Calu3 (cell line): ENCODE data around the gene TMF1. TPM values are rescaled to one million over a fixed set of nuclear protein-coding genes. Genes with fewer than 3 reads are reported as not detected.

Source experiments
- BruUV-seq: library from RNA; stranded (reverse); fragments of 400-500 nt; replicated peaks from 2 replicates; lab custom pipeline; 2021; lab: Mats Ljungman, UMichigan
- CTCF ChIA-PET: fragments of 300-600 bp; sonication (Branson Sonifier 250); formaldehyde crosslinking; loops from one replicate; lab custom pipeline; 2022; ENCODE audit warnings: antibody characterized with exemption; lab: Charles Lee
- DNase-seq: peaks from one replicate; pipeline ENCODE4 v3.0.0; 2022
- H3K27ac Mint-ChIP-seq: one replicate; pipeline ENCODE4 v1.8.0; 2022; ENCODE audit warnings: mixed read lengths; ENCODE audit not compliant: unreplicated experiment
- H3K27me3 Mint-ChIP-seq: one replicate; pipeline ENCODE4 v1.8.0; 2022; ENCODE audit warnings: mixed read lengths; ENCODE audit not compliant: unreplicated experiment
- H3K36me3 Mint-ChIP-seq: one replicate; pipeline ENCODE4 v1.8.0; 2022; ENCODE audit warnings: mild to moderate bottlenecking, moderate library complexity, mixed read lengths; ENCODE audit not compliant: insufficient read depth, unreplicated experiment
- H3K4me1 Mint-ChIP-seq: one replicate; pipeline ENCODE4 v1.8.0; 2022; ENCODE audit warnings: mild to moderate bottlenecking, low read depth, mixed read lengths; ENCODE audit not compliant: unreplicated experiment
- H3K4me3 Mint-ChIP-seq: one replicate; pipeline ENCODE4 v1.8.0; 2022; ENCODE audit warnings: mild to moderate bottlenecking, low read depth, moderate library complexity, mixed read lengths; ENCODE audit not compliant: unreplicated experiment
- H3K9me3 Mint-ChIP-seq: one replicate; pipeline ENCODE4 v1.8.0; 2022; ENCODE audit warnings: low read depth, mixed read lengths; ENCODE audit not compliant: unreplicated experiment
- intact Hi-C: fragments of 100-400 bp; cut with micrococcal nuclease; formaldehyde crosslinking; loops from one replicate; pipeline ENCODE4 v1.10.0; 2022; ENCODE audit not compliant: unreplicated experiment
- total RNA-seq: library from RNA; stranded (reverse); gene quantifications from 2 replicates; pipeline ENCODE4 v1.2.3, GENCODE V29; 2022
- TF ChIP-seq, protein P1 (sequence below): fragments of 200-600 bp; IDR thresholded peaks from one replicate; pipeline ENCODE4 v1.8.0; 2022; ENCODE audit warnings: antibody characterized with exemption; ENCODE audit not compliant: unreplicated experiment

The TMF1 gene
- total RNA-seq, 1 experiment from 2014 or later = 34.4 TPM

DNA sequence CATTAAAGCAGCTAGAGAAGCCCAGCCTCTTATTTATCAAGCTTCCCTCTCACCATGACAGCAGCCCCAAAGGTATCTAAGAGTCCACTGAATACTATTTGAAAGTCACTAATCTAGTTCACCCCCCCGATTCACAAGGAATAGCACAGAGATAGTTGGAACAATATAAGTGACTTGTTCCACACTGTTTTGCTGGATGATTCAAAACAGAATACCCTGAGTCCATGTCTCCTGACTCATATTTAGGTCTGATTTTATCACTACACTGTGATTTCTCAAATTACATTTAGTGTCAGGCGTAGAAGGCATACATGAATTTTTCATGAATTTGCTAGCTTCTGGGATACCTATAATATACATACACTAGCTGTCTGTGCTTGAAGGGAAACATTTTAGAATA, 20.0 kb downstream of the TMF1 start:
- intact Hi-C loops = no loop called here
- H3K4me3 Mint-ChIP-seq = no peak overlapping the region
- H3K27me3 Mint-ChIP-seq = no peaks in the 10 kb centered on the region
- no TSS peak for BruUV-seq
- CTCF ChIA-PET = no interaction called here
- no peak for DNase-seq
- H3K4me1 Mint-ChIP-seq = no peaks in the 10 kb centered on the region
- no peaks in the 10 kb centered on the region for H3K9me3 Mint-ChIP-seq
- H3K36me3 Mint-ChIP-seq = peaks cover 55% of the 10 kb centered on the region
- TF ChIP-seq, protein P1, sequence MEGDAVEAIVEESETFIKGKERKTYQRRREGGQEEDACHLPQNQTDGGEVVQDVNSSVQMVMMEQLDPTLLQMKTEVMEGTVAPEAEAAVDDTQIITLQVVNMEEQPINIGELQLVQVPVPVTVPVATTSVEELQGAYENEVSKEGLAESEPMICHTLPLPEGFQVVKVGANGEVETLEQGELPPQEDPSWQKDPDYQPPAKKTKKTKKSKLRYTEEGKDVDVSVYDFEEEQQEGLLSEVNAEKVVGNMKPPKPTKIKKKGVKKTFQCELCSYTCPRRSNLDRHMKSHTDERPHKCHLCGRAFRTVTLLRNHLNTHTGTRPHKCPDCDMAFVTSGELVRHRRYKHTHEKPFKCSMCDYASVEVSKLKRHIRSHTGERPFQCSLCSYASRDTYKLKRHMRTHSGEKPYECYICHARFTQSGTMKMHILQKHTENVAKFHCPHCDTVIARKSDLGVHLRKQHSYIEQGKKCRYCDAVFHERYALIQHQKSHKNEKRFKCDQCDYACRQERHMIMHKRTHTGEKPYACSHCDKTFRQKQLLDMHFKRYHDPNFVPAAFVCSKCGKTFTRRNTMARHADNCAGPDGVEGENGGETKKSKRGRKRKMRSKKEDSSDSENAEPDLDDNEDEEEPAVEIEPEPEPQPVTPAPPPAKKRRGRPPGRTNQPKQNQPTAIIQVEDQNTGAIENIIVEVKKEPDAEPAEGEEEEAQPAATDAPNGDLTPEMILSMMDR = no peak
- H3K27ac Mint-ChIP-seq = no peak overlapping the region

DNA sequence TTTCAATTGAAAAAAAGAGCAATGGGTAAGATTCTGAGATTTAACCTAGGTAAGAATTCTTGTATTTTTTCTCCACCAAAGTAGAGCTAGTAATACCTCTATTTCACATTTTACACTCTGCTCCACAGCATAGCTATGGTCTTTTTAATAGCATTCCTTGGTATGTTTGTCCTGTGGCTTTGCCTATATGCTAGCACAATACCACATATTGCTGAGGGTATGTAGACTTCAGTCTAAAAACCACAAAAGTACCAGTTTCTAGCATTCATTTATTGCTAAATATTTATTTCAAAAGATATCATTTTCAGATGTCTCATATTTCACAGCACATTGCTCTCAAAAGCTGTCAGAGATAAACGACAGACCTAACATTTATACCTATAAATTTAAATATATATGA, 20.5 kb downstream of the TMF1 start:
- CTCF ChIA-PET = no interaction called here
- TF ChIP-seq, protein P1 = no peak
- no TSS peak for BruUV-seq
- H3K27ac Mint-ChIP-seq = no peak overlapping the region
- H3K36me3 Mint-ChIP-seq = peaks cover 53% of the 10 kb centered on the region
- intact Hi-C loops = no loop called here
- no peaks in the 10 kb centered on the region for H3K27me3 Mint-ChIP-seq
- no peak for DNase-seq
- H3K4me1 Mint-ChIP-seq = no peaks in the 10 kb centered on the region
- no peaks in the 10 kb centered on the region for H3K9me3 Mint-ChIP-seq
- H3K4me3 Mint-ChIP-seq = no peak overlapping the region

DNA sequence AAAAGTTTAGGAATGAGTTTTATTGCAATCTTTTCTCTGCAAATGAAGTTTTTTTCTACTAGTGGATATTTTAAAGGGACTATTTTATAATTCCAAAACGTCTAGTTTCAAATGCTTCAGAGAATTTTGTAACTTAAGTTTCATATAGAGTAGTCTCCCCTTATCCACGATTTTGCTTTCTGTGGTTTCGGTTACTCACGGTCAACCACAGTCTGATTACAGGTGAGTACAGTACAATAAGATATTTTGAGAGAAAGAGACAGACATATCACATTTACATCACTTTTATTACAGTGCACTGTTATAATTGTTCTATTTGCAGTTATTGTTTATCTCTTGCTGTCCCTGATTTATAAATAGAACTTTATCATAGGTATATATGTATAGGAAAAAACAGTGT, 31.3 kb downstream of the TMF1 start:
- Mint-ChIP-seq H3K27me3 (no peaks in the 10 kb centered on the region), H3K4me1 (peaks cover 10% of the 10 kb centered on the region), H3K4me3 (no peak overlapping the region), H3K27ac (no peak overlapping the region), H3K9me3 (no peaks in the 10 kb centered on the region), H3K36me3 (peaks cover 26% of the 10 kb centered on the region)
- DNase-seq = no peak
- intact Hi-C loops = no loop called here
- no TSS peak for BruUV-seq
- CTCF ChIA-PET = interaction anchor here (0.6 kb wide), 1 partner anchor 271 kb away, joined by 6 read pairs; no protein-coding TSS in a partner anchor
- TF ChIP-seq, protein P1 = no peak

DNA sequence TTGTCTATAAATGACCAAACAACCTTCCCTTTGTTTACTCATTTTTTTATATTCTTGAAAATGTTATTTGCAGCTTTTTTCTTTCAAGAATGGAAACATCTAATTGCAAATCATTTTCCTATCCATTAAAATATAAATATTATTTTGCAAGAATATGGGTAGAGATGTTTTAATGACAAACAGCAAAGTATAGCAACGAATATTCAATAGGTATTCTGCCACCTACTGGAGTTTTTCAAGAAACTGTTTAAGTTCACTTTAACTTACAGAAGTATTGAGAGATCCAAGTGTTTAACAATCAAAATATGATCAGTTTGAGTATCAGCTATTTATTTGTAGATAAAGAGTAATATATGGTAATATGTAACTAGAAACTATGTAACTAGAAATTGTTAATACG, 31.7 kb downstream of the TMF1 start:
- Mint-ChIP-seq H3K27ac (no peak overlapping the region), H3K27me3 (no peaks in the 10 kb centered on the region)

More for the DNA sequence above, 31.7 kb downstream of the TMF1 start:
- no peaks in the 10 kb centered on the region for H3K9me3 Mint-ChIP-seq
- intact Hi-C loops = no loop called here
- H3K4me3 Mint-ChIP-seq = no peak overlapping the region
- peaks cover 13% of the 10 kb centered on the region for H3K4me1 Mint-ChIP-seq
- no TSS peak for BruUV-seq
- DNase-seq = no peak
- H3K36me3 Mint-ChIP-seq = peaks cover 22% of the 10 kb centered on the region
- CTCF ChIA-PET = interaction anchor here (0.6 kb wide), 1 partner anchor 272 kb away, joined by 6 read pairs; no protein-coding TSS in a partner anchor
- TF ChIP-seq, protein P1 = no peak
